Measurements from ENCODE around the gene BEND3.
"Not testable (repeated sequence)": the region's sequence is repeated elsewhere in the genome, so short reads cannot be mapped to it uniquely, and the experiment has no call there.

Gene BEND3

GRCh38 chr6:107114926-107115694 is at the start of gene BEND3:
TSS of gene BEND3 (minus strand) at chr6:107115515. CDS start at chr6:107099285, 16,230 bp downstream.
- TF ChIP-seq CTCF (IDR thresholded peaks at IDR 0.05; ENCODE audit: low read depth, low read length): no peak
- DNase-seq (ENCODE audit: extremely low read depth, low read depth): no peak

- DNase-seq (ENCODE audit: extremely low read depth, low read depth): not testable (repeated sequence)
Observed at GRCh38 chr6:107164299-107164698, 49.0 kb upstream of the BEND3 start.

- no peak for TF ChIP-seq CTCF (IDR thresholded peaks at IDR 0.05; ENCODE audit: low read depth, low read length)
- no peak for DNase-seq (ENCODE audit: extremely low read depth, low read depth)
Observed at GRCh38 chr6:107161521-107161920, 46.2 kb upstream of the BEND3 start.

GRCh38 chr6:107156617-107157016 is 41.3 kb upstream of the BEND3 start:
- TF ChIP-seq CTCF (IDR thresholded peaks at IDR 0.05; ENCODE audit: low read depth, low read length): no peak
- DNase-seq (ENCODE audit: extremely low read depth, low read depth): no peak

- no peak for DNase-seq (ENCODE audit: extremely low read depth, low read depth)
- TF ChIP-seq CTCF (IDR thresholded peaks at IDR 0.05; ENCODE audit: low read depth, low read length): no peak
Observed at GRCh38 chr6:107154801-107155160, 39.5 kb upstream of the BEND3 start.

- DNase-seq (ENCODE audit: extremely low read depth, low read depth): no peak
Observed at GRCh38 chr6:107154131-107154800, 39.0 kb upstream of the BEND3 start.

GRCh38 chr6:107152638-107153430 is 37.5 kb upstream of the BEND3 start:
- no peak for DNase-seq (ENCODE audit: extremely low read depth, low read depth)
- no peak for TF ChIP-seq CTCF (IDR thresholded peaks at IDR 0.05; ENCODE audit: low read depth, low read length)

More at GRCh38 chr6:107154131-107154800, 39.0 kb upstream of the BEND3 start:
- no peak for TF ChIP-seq CTCF (IDR thresholded peaks at IDR 0.05; ENCODE audit: low read depth, low read length)

All from AG09319 (cell line).